Muscle layer of duodenum (tissue), 2 donors: ENCODE data around the gene BCR.

Source experiments
- H3K27ac ChIP-seq: one replicate; pipeline ENCODE4 v1.7.0; 2013; ENCODE audit warnings: mild to moderate bottlenecking, low read length
- H3K27me3 ChIP-seq: one replicate; pipeline ENCODE4 v1.7.0; 2013; ENCODE audit warnings: low read depth, mild to moderate bottlenecking, control low read depth, low read length
- H3K36me3 ChIP-seq, 2 donors: one replicate each; pipeline ENCODE4 v1.7.0; 2013; ENCODE audit warnings: low read length in 2 of 2, control low read depth in 1 of 2, mild to moderate bottlenecking in 1 of 2; ENCODE audit not compliant: insufficient read depth in 2 of 2, control insufficient read depth in 1 of 2
- H3K4me1 ChIP-seq, 2 donors: one replicate each; pipeline ENCODE4 v1.7.0; 2013; ENCODE audit warnings: low read length in 2 of 2, mild to moderate bottlenecking in 2 of 2, control low read depth in 1 of 2, moderate library complexity in 1 of 2; ENCODE audit not compliant: insufficient read depth in 2 of 2, control insufficient read depth in 1 of 2
- H3K4me3 ChIP-seq, 2 donors: one replicate each; pipeline ENCODE4 v1.7.0; 2013; ENCODE audit warnings: low read length in 2 of 2, low read depth in 1 of 2, mild to moderate bottlenecking in 1 of 2
- H3K9me3 ChIP-seq, 2 donors: one replicate each; pipeline ENCODE4 v1.7.0; 2013; ENCODE audit warnings: low read length in 2 of 2, control low read depth in 1 of 2, mild to moderate bottlenecking in 1 of 2; ENCODE audit not compliant: control insufficient read depth in 1 of 2
- donor health status: healthy.

The BCR gene

GRCh38 chr22:23204125-23204488, 23.8 kb downstream of the BCR start:
- Histone ChIP-seq H3K27ac (no peak overlapping the region), H3K4me3 (no peak overlapping the region), H3K9me3 (no peaks in the 10 kb centered on the region), H3K4me1 (peaks cover 4 to 16% of the 10 kb centered on the region in 2 donors), H3K36me3 (no peaks in the 10 kb centered on the region), H3K27me3 (no peaks in the 10 kb centered on the region)

DNA sequence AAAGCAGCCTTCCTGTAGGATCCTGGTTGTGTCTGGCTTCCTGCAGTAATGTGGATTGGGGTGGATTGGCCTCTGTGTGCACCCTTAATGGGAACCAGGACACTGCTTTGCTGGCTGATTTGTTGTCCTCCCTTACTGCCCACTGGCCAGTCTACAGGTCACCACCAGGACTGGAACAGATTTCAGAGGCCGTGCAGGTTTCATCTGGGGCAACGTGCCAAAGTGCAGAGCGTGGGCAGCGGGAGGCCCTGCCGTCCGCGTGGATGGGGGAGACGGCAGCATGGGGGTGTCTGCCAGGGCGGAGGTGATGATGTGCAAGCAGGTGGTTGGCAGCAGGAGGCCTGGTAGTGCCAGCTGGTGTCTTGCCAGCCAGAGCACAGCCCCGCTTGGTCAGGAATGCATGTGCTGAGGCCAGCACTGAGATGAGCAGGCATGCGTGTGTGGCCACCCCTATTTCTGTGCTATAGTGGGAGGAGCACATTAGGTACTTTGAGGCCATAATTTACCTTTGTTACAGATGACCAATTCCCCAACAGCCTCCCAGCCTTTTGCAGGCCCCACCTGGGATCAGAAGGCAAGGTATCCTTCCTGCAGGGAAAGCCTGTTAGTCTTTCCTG, 24.3 kb downstream of the BCR start:
- Histone ChIP-seq H3K9me3 (no peaks in the 10 kb centered on the region), H3K36me3 (no peaks in the 10 kb centered on the region), H3K27me3 (no peaks in the 10 kb centered on the region), H3K4me3 (no peak overlapping the region), H3K27ac (no peak overlapping the region), H3K4me1 (peaks cover 4 to 16% of the 10 kb centered on the region in 2 donors)

- no peaks in the 10 kb centered on the region for H3K9me3 ChIP-seq
- H3K36me3 ChIP-seq: no peaks in the 10 kb centered on the region
- peaks cover 4 to 18% of the 10 kb centered on the region in 2 donors for H3K4me1 ChIP-seq
- no peak overlapping the region for H3K27ac ChIP-seq
- no peaks in the 10 kb centered on the region for H3K27me3 ChIP-seq
- no peak overlapping the region for H3K4me3 ChIP-seq
Observed at GRCh38 chr22:23205339-23206049, 25.2 kb downstream of the BCR start.

- Histone ChIP-seq H3K4me3 (no peak overlapping the region), H3K27me3 (no peaks in the 10 kb centered on the region), H3K27ac (no peak overlapping the region), H3K36me3 (no peaks in the 10 kb centered on the region), H3K9me3 (no peaks in the 10 kb centered on the region), H3K4me1 (peaks cover 4 to 24% of the 10 kb centered on the region in 2 donors)
Observed at GRCh38 chr22:23206915-23207314, 26.6 kb downstream of the BCR start.

GRCh38 chr22:23207729-23208393, 27.6 kb downstream of the BCR start:
- Histone ChIP-seq H3K27ac (no peak overlapping the region), H3K4me1 (peaks cover 4 to 31% of the 10 kb centered on the region in 2 donors), H3K36me3 (no peaks in the 10 kb centered on the region), H3K9me3 (no peaks in the 10 kb centered on the region), H3K27me3 (no peaks in the 10 kb centered on the region), H3K4me3 (no peak overlapping the region)

- no peaks in the 10 kb centered on the region for H3K36me3 ChIP-seq
- no peaks in the 10 kb centered on the region for H3K27me3 ChIP-seq
- peaks cover 0 to 24% of the 10 kb centered on the region in 2 donors for H3K4me1 ChIP-seq
- no peak overlapping the region for H3K4me3 ChIP-seq
- H3K9me3 ChIP-seq: no peaks in the 10 kb centered on the region
- no peak overlapping the region for H3K27ac ChIP-seq
Observed at GRCh38 chr22:23210428-23211170, 30.3 kb downstream of the BCR start.

DNA sequence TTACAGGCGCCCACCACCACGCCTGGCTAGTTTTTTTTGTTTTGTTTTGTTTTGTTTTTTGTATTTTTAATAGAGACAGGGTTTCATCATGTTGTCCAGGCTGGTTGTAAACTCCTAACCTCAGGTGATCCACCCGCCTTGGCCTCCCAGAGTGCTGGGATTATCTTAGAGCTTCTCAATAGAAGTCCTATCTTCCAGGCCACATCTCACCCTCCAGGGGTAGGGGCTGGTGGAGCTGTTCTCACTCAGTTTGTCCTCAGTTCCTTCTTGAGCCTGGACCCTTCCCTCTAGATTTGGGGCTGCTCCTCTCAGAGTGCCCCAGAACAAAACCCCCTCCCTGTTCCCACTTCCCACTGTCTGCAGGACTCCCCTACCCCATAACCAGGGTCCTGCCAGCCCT, 31.3 kb downstream of the BCR start:
- H3K4me3 ChIP-seq: no peak overlapping the region
- no peaks in the 10 kb centered on the region for H3K9me3 ChIP-seq
- no peaks in the 10 kb centered on the region for H3K36me3 ChIP-seq
- H3K4me1 ChIP-seq: peaks cover 3 to 21% of the 10 kb centered on the region in 2 donors
- no peaks in the 10 kb centered on the region for H3K27me3 ChIP-seq
- no peak overlapping the region for H3K27ac ChIP-seq

DNA sequence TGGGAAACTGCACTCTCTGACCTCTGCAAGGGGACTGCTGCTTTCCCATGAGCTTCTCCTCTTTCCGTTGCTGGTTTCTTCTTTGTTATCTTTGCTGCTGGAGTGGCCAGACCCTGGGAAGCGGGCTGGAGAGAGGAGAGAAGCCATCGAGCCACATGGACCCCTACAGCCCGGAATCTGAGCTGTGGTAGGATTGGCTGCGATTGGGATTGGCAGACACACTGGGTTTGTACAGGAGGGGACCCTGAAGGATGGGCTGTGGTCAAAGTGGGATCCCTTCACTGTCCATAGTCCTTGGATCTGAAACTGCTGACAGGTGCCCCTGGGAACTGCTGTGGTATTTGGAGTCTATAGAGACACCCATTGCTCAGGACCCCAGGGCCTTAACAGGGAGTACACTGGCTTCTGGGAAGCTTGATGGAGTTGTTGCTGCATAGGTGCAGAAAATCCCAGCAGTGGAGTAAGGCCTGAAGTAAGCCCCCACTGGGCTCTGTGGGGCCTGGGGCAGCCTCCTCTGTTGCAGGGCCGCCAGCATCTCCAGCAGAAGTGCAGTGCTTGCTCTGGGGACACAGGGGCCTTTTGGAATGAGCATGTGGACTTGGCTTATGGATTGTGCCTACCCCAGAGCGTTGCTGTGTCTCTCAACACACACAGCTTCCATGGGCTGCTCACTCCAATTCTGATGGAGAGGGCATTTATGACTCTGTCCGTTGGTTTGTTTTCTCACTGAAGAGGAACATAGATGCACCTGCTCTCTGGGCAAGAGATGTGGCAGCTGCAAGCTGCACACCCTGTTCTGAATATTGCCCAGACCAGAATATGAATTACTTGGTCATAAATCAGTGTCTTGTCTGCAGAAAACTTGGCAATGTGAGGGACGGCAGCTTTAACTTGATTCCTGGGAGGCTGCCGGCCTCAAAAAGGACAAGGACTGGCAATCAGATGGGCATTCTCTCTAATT, 32.0 kb downstream of the BCR start:
- Histone ChIP-seq H3K36me3 (no peaks in the 10 kb centered on the region), H3K27me3 (no peaks in the 10 kb centered on the region), H3K4me1 (peaks cover 10 to 24% of the 10 kb centered on the region in 2 donors), H3K27ac (no peak overlapping the region), H3K9me3 (no peaks in the 10 kb centered on the region), H3K4me3 (no peak overlapping the region)

DNA sequence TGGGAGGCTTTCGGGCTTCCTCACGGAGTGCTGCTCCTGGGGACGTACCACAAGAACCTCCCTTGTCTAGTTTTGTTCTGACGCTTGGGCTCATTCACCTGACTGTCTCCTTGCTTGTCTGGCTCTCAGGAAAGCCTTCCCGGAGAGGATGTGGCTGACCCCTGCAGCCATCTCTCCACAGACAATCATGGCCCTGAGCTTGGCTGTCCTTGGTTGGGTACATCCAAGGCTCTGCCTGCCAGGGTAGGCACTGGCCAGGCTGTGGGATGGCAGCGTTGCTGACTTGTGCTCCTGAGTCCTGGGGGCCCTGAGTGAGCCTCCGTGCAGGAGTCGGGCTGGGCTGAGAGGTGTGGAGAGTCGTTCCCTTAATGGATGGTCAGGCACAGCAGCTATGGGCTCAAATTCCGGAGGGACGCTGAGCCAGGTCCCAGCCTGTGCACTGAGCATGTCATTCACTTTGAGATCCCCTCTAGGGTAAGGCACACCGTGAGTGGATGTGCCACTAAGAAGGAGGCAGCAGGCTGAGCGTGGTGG, 32.8 kb downstream of the BCR start:
- no peaks in the 10 kb centered on the region for H3K9me3 ChIP-seq
- no peak overlapping the region for H3K27ac ChIP-seq
- no peak overlapping the region for H3K4me3 ChIP-seq
- H3K4me1 ChIP-seq: peaks cover 13 to 28% of the 10 kb centered on the region in 2 donors
- no peaks in the 10 kb centered on the region for H3K27me3 ChIP-seq
- H3K36me3 ChIP-seq: no peaks in the 10 kb centered on the region

- H3K27ac ChIP-seq: no peak overlapping the region
- no peaks in the 10 kb centered on the region for H3K36me3 ChIP-seq
- no peak overlapping the region for H3K4me3 ChIP-seq
- no peaks in the 10 kb centered on the region for H3K9me3 ChIP-seq
- no peaks in the 10 kb centered on the region for H3K27me3 ChIP-seq
- peaks cover 20 to 34% of the 10 kb centered on the region in 2 donors for H3K4me1 ChIP-seq
Observed at GRCh38 chr22:23213581-23214334, 33.4 kb downstream of the BCR start.
